ENCODE measurements around the gene RETREG3. TPM values are rescaled to one million over a fixed set of nuclear protein-coding genes. Genes with fewer than 3 reads are reported as not detected.

Gene RETREG3
- total and polyA plus RNA-seq, 2 of the 13 experiments (the other 11 are each of a cell fraction or from before 2014, with no cell fraction given), result 47.0 to 55.8 TPM

DNA sequence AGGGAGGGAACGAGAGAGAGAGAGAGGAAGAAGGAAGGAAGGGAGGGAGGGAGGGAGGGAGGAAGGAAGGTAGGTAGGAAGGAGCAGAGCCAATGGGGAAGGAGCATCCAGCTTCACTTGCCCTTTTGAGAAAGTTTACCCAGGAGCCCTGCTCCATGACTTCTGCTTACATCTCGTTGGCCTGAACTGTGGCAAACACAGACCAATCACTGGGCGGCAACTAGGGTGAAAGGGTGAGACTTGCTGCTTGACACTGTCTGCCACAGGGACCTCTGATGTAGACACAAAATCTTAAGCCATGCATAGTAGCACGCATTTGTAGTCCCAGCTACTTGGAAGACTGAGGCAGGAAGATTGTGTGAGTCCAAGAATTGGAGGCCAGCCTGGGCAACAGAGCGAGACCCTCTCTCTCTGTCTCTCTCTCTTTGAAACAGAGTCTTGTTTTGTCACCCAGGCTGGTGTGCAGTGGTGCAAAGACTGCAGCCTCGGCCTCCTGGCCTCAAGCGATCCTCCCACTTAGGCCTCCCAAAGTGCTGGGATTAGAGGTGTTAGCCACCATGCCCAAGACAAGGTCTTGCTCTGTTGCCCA, 30.4 kb upstream of the RETREG3 start:
- 41% methylated on average over 6 of the region's 7 CpGs for WGBS (ENCODE audit: low lambda C conversion rate)
- CTCF ChIA-PET (ENCODE audit: low intra/inter-chr PET ratio, low total read pairs), result no interaction called here
- no TSS peak for BruUV-seq (replicated peaks)

More for the DNA sequence above, 30.4 kb upstream of the RETREG3 start:
- in situ Hi-C loops (cut with HindIII; ENCODE audit: extremely low pct_ligation_motif_present, low pct_unique_long_range_greater_than_20kb) (no loop called here), intact Hi-C loops (cut with micrococcal nuclease; ENCODE audit: unreplicated experiment) (no loop called here)
- no peak overlapping the region for H3K27ac ChIP-seq (ENCODE audit: extremely low read length, insufficient read depth, low read length)
- peaks cover 9% of the 10 kb centered on the region; the same call in 1 of the 2 replicates for H3K4me1 ChIP-seq (ENCODE audit: insufficient read depth, low read length)
- H3K4me2 ChIP-seq (ENCODE audit: low read depth, low read length), result no peak overlapping the region
- H4K20me1 ChIP-seq (ENCODE audit: insufficient read depth, low read length), result no peaks in the 10 kb centered on the region
- no peak overlapping the region for H2AFZ ChIP-seq (ENCODE audit: low read length)
- POLR2A ChIA-PET, result no interaction called here
- H3K9ac ChIP-seq (ENCODE audit: insufficient read depth, low read depth, low read length), result no peak overlapping the region
- FAIRE-seq (no peak), ATAC-seq (no peak), DNase-seq (ENCODE audit: low spot score) (no peak)
- no peaks in the 10 kb centered on the region for H3K9me3 ChIP-seq (ENCODE audit: low read length)
- H3K79me2 ChIP-seq (ENCODE audit: insufficient read depth, low read length), result no peaks in the 10 kb centered on the region
- H3K4me3 ChIP-seq (replicated peaks in 1 of 3; ENCODE audit: insufficient read depth in 1 of 3, low read depth in 2 of 3, low read length in 3 of 3), result no peak overlapping the region
- TF ChIP-seq POLR2AphosphoS5 (IDR thresholded peaks at IDR 0.05; ENCODE audit: low read depth, low read length) (no peak), KDM6A (CRISPR knock-in tag; IDR thresholded peaks at IDR 0.05; ENCODE audit: low read depth) (no peak), ZSCAN20 (CRISPR knock-in tag; IDR thresholded peaks at IDR 0.05; ENCODE audit: borderline replicate concordance) (no peak), ZNF713 (CRISPR knock-in tag; IDR thresholded peaks at IDR 0.05) (no peak), EED (CRISPR knock-in tag; IDR thresholded peaks at IDR 0.05) (no peak), ZNF614 (CRISPR knock-in tag; IDR thresholded peaks at IDR 0.05; ENCODE audit: borderline replicate concordance) (no peak), ZNF878 (CRISPR knock-in tag; IDR thresholded peaks at IDR 0.05) (no peak), SOX6 (IDR thresholded peaks at IDR 0.05) (no peak), SOX6 (CRISPR knock-in tag; IDR thresholded peaks at IDR 0.05) (no peak), ZNF549 (CRISPR knock-in tag; IDR thresholded peaks at IDR 0.05) (no peak), RORA (CRISPR knock-in tag; IDR thresholded peaks at IDR 0.05) (no peak), NCOA5 (CRISPR knock-in tag; IDR thresholded peaks at IDR 0.05) (no peak), FLYWCH1 (CRISPR knock-in tag; IDR thresholded peaks at IDR 0.05) (no peak), PAX8 (CRISPR knock-in tag; IDR thresholded peaks at IDR 0.05; ENCODE audit: borderline replicate concordance) (no peak)
- TF ChIP-seq, protein P1, sequence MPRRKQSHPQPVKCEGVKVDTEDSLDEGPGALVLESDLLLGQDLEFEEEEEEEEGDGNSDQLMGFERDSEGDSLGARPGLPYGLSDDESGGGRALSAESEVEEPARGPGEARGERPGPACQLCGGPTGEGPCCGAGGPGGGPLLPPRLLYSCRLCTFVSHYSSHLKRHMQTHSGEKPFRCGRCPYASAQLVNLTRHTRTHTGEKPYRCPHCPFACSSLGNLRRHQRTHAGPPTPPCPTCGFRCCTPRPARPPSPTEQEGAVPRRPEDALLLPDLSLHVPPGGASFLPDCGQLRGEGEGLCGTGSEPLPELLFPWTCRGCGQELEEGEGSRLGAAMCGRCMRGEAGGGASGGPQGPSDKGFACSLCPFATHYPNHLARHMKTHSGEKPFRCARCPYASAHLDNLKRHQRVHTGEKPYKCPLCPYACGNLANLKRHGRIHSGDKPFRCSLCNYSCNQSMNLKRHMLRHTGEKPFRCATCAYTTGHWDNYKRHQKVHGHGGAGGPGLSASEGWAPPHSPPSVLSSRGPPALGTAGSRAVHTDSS (CRISPR knock-in tag; conservative IDR thresholded peaks at IDR 0.05), result no peak
- TF ChIP-seq, protein P2, sequence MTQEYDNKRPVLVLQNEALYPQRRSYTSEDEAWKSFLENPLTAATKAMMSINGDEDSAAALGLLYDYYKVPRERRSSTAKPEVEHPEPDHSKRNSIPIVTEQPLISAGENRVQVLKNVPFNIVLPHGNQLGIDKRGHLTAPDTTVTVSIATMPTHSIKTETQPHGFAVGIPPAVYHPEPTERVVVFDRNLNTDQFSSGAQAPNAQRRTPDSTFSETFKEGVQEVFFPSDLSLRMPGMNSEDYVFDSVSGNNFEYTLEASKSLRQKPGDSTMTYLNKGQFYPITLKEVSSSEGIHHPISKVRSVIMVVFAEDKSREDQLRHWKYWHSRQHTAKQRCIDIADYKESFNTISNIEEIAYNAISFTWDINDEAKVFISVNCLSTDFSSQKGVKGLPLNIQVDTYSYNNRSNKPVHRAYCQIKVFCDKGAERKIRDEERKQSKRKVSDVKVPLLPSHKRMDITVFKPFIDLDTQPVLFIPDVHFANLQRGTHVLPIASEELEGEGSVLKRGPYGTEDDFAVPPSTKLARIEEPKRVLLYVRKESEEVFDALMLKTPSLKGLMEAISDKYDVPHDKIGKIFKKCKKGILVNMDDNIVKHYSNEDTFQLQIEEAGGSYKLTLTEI (CRISPR knock-in tag; conservative IDR thresholded peaks at IDR 0.05), result no peak
- peaks cover 2 to 10% of the 10 kb centered on the region in 2 experiments; a peak in 1 of 5 replicates for H3K27me3 ChIP-seq (ENCODE audit: control insufficient read depth in 1 of 2, insufficient read depth in 2 of 2, low read length in 2 of 2)
- H3K36me3 ChIP-seq (replicated peaks in 1 of 2; ENCODE audit: control insufficient read depth in 1 of 2, insufficient read depth in 2 of 2, low read length in 2 of 2), result no peaks in the 10 kb centered on the region

All from HepG2 (cell line).